Stimulated activated CD8-positive, alpha-beta memory T cell treated with anti-CD3 and anti-CD28 coated beads, Interleukin-12 subunit alpha, Interleukin-12 subunit beta, amount 100 ng/mL, for 4 hours (primary cell): ENCODE data around the gene FOXJ3.
"Not testable (repeated sequence)": the region's sequence is repeated elsewhere in the genome, so short reads cannot be mapped to it uniquely, and the experiment has no call there.

Experiments
- DNase-seq: peaks from one replicate; pipeline ENCODE4 v3.0.0-alpha.2; 2020; ENCODE audit warnings: low read depth

Gene FOXJ3

DNA sequence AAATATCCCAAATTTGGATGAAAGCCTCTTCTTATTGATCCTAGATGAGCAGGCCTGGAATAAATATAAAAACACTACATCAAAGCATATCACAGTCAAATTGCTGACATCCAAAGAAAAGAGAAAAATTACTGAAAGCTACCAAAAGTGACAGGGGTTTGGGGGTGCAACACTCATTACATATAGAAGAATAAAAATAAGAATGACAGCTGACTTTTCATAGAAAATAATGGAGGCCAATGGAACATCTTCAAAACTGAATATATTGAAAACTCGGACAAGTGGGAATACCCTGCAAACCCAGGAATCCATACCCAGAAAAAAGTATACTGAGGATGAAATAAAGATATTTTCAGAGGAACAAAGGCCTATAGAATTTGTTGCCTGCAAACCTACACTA, 84.0 kb downstream of the FOXJ3 start:
- DNase-seq: no peak

DNA sequence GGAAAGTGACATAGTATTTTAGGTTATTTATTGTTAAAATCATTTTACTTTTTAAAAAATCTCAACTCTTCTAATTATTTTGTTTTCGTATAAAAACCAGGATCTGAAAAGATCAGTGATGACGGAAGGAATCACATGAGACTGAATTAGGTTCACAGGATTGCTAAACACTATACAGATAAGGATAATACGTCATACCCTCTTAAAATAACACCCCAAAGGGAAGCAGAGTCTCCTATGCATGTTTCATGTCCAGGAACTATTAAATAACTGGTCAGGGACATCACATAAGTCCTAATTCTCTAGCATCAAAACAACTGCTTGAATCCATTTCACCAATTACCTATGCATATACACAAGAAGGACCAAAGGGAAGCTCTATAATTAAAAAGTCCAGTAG, 84.9 kb downstream of the FOXJ3 start:
- DNase-seq: no peak

DNA sequence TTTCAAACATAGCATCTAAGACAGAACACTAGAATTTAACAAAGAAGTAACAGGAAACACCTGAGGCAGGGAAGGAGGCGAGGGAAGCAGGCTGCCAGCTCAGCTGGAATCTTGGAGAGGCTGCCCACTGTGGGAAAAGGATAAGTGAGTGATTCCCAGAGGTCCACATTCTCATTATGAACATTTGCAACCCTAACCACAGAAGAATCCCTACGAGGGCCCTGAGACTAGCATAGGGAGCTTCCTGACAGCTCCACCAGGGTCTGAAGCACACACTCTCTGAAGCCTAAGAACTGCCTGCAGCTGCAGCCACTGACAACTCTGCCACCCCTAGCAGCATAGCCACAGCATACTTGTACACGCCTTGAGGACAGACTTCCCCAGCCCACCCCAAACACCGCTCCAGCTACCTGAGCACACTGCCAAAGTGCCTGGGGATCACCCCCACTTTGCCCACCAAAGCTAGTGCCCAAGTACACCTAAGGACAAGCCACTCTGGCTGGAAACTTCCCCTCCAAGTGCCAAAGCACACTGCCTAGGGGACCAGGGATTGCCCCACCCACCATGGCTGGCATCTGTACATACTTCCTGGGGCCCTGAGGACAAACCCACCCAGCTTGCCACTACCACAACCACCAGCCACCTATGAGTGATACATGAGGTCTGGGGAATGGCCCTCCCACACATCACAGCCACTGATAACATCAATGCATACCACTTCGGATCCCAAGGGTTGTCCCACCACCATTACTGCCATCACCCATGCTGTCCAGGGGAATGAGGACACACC, 93.9 kb downstream of the FOXJ3 start:
- no peak for DNase-seq

DNA sequence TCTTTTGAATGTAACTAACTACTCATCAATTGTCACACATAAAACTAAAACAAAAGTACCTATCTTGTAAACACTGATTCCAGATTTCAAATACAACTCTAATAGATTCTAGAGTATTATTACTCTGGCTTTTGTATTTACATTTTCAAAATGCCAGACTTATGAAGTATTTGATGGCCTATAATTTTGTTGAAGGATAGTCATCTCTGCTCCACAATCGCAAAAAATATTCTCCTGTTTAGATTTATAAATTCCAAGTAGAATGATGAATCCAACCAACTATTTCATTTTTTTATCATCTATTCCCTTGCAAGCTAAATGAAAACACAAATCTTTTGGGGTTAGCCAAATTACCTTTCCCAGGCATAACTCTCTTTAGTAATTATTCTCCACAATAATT, 95.5 kb downstream of the FOXJ3 start:
- no peak for DNase-seq

DNA sequence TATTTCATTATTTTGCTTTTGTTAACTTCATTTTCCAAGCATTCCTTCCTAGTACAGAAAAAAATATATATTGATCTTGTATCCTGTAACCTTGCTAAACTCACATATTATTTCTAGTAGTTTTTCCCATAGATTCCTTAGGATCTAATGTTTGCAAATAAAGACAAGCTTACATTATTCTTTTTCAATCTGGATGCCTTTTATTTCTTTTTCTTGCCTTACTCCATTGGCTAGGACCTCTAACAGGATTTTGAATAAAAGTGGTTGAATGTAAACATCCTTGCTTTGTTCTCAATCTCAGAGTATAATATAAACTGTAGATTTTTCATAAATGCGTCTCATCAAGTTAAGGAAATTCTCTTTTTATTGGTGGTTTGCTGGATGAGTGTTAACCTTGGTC, 96.0 kb downstream of the FOXJ3 start:
- no peak for DNase-seq

DNA sequence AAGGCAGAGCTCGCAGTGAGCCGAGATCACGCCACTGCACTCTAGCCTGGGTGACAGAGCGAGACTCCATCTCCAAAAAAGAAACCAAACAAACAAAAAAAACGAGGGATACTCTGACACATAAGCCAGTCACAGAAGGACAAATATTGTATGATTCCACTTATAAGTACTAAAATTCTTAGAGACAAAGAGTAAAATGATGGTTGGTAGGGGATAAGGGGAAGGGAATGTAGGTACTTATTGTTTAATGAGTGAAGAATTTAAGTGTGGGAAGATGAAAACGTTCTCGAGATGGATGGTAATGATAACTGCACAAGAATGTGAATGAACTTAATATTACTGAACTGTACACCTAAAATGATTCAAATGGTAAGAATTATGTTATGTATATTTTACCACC, 103.8 kb downstream of the FOXJ3 start:
- DNase-seq: no peak

DNA sequence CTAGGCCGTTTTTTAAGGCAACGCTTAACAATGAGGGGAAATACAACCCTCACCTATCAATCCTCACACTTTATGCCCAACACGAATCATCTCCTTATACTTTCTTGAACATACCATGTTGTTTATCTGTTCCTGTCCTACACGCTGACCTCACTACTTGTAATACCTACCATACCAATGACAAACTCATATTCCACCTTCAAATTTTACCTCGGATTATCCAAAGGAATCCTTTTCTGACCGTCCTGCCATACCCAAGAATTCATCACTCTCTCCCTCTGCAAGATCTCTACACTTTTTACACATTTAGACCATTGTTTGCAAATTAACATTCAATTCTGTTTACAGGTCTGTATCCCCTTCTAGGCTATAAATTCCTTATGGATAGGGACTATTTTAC, 106.1 kb downstream of the FOXJ3 start:
- no peak for DNase-seq

DNA sequence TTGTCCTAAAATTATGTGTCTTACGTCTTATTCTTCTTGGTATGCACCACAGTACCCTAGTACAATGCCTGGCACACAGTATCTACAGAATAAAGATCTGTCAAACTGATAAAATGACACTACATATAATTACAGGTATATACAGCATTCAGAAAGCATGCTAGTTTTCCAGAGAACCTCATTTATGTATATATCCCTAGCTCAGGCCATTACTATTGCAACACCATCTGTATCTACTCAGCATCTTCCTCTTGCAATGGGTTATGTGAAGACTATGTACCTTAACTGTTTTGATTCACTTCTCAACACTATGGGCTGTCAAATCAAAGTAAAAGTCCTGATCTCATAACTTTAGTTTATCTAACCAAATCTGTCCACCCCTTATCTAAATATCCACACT, 112.0 kb downstream of the FOXJ3 start:
- DNase-seq: no peak

DNA sequence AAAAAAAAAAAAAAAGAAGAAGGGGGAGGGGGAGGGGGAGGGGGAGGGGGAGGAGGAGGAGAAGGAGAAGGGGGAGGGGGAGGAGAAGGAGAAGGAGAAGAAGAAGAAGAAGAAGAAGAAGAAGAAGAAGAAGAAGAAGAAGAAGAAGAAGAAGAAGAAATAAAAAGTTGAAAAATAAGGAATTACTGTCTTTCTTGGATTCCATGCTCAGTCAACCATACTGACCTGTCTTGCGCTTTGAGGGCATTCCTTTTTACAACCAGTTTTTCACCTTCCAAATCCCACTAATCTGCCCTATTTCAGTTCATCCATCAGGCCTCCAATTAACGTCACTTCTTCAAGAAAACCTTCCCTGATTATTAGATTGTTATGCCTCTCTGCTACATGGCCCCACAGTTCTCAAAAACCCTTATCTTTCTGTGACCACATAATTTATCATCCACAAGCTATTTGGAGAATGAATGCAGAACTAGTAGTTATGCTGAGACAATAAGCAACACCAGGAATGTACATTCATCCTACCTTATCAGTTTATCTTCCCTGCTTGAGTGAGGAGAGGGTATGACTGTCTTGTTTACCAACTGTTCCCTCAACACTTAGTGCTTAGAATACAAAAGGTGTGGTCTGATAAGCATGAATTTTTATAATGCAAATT, 113.0 kb downstream of the FOXJ3 start:
- no peak for DNase-seq

DNA sequence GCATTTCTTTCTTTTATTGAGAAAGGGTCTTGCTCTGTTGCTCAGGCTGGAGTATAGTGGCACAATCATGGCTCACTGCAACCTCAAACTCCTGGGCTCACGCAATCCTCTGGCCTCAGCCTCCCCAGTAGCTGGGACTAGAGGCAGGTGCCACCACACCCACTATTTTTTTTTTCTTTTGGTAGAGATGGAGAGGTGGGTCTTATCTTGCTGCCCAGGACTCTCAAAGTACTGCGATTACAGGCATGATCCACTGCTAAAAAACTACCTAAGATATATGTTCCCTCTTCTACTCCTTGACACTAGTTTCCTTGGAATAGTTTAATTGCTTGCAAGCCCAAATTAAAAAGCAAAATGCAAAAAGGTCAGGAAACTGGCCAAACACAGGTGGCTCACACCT, 113.6 kb downstream of the FOXJ3 start:
- no peak for DNase-seq

DNA sequence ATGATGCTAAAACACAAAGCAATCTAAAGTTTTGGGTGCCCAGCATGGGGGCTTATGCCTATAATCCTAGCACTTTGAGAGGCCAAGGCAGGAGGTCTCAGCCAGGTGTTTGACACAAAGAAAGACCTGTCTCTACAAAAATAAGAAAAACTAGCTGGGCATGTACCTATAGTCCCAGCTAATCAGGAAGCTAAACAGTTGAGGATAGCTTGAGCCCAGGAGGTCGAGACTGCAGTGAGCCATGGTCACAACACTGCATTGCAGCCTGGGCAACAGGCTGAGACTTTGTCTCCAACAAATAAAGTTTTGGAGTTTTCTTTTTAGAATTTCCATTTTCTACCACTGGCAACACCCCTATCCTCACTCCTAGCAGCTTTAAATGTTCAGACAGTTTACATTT, 115.4 kb downstream of the FOXJ3 start:
- no peak for DNase-seq

DNA sequence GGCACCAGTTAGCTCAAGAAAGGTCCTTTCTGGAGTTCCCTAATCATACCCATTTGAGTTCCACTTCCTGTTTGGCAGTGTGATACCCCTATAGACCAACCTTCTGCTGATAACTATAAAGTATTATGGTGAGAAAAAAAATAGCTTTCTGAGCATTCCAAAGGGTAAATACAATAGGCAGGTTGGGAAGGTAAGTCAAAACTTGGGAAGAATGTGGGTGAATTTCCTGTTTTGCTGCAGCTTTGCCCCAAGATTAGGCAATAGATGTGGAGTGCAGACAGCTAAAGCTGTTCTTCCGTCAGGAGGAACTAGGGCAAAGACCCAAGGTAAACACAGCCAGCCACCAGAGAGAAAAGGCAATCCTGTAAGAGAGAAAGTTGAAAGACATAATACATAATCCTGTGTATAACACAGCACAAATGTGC, 120.6 kb downstream of the FOXJ3 start:
- no peak for DNase-seq

DNA sequence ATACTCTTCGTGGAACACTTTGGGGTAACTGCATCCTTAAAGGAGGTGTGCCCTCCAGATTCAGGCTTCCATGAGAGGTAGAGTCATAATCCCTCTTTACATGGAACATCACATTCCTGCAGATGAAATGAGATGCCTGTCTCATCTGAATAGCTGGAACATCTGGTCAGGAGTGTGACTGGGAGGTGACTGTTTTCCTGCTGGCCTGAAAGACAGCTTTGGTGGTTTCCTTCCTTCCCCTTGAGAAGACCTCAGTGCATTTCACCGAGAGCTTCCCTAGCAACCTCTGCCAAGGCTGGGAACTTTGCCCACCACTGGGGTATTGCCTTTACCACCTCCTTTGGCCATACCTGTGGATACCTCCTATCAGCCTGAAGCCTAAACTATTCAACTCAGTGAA, 123.8 kb downstream of the FOXJ3 start:
- DNase-seq: no peak

DNA sequence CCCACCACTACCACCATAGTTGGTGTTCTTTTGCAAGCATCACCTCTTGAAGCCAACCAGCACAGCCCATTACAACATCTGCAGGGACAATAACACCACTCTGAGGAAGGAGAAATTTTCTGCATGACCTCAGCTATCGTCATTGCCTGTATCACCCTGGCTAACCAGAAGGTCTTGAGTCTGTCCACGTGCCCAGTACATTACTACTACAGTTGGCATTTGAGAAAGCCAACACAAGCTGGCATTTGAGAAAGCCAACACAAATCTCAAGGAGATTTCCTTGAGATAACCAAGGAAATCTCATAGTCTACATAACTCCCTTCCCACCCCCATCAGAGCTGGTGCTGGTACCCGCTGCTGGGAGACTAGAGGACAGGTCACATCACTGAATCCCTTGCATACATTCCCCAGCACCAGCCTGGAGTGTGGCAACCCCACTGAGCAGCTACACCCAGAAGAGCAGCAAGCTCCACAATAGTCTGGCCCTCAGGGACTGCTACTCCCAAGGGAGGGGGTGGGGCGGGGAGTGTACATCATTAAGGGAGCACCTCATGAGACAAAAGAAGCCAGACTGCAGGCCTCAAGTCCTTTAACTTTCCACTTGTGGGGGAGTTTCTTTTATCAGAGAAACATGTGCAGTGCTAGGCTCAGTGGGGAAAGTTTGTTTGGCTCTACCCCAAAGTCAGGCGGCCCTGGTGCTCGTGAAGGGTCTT, 124.5 kb downstream of the FOXJ3 start:
- DNase-seq: no peak

DNA sequence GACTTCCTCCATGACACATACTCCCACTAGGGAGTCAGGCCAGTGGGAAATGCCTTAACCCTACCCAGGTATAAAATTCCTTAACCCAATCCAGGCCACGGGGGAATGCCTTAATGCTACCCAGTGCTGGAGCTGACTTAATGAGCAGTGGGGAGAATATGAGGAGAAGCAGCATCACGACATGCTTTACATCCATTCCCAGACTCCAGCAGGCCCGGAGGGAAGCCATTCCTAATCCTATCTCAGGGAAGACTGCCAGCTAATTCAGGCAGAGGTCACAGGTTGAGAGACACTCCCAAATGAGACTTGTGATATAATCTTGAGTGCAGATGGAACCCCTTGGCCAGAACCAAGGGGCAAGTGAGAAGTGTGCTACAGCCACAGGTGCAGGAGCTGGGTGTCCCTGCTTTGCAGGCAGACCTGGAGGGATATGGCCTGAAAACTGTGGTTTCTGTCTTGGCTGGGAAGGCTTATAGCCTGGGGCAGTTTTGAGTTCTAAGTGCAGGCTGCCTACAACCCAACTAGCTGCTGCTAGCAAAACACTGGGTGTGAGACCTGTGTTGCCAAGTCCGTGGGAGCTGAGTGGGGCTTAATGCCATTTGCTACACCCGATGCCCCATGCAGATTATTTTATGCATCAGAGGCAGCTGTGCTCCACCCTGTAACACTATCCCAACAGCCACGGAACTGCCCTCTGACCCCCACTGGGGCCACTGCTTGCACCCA, 125.3 kb downstream of the FOXJ3 start:
- DNase-seq: no peak

DNA sequence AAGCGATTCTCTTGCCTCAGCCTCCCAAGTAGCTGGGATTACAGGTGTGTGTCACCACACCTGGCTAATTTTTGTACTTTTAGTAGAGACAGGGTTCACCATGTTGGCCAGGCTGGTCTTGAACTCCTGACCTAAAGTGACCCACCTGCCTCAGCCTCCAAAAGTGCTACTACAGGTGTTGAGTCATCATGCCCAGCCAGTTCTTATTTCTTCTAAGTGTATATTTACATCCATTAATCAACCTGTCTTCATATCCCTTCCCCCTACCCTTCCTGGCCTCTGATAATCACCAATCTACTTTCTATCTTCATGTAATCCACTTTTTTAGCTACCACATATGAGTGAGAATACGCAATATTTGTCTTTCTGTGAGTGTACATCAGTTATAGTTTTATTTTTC, 128.1 kb downstream of the FOXJ3 start:
- DNase-seq: not testable (repeated sequence)

DNA sequence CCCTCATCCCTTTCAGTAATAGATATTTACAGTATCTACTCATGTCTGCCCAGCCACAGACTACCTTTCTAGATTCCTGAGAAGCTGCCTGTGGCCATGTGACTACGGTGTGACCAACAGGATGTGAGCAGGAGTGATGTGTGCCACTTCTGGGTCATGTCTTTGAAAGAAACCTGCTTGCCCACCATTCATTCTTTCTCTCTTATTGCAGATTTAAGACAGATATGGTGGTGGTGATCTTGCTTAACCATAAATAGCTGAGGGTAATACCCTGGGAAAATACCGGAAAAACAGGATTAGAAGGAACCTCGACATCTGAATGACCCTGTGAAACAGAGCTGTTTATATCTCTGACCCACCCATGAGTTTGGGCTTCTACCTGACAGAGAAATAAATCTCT, 128.9 kb downstream of the FOXJ3 start:
- no peak for DNase-seq

DNA sequence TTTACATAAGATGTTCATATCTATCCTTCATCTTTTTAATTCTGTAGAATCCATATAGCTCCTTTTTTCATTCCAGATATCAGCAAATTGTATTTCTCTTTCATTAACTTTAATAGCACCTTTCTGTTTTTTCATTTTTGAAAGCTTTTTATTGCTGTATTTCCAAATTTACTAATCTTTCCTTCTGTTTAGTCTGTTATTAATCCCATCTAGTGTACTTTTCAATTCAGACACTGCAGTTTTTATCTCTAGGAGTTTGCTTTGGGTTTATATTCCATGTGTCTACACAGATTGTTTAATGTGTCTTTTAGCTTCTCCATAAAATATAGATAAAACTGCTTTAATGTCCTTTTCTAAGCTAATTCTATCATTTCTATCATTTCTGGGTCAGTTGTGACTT, 133.0 kb downstream of the FOXJ3 start:
- no peak for DNase-seq

DNA sequence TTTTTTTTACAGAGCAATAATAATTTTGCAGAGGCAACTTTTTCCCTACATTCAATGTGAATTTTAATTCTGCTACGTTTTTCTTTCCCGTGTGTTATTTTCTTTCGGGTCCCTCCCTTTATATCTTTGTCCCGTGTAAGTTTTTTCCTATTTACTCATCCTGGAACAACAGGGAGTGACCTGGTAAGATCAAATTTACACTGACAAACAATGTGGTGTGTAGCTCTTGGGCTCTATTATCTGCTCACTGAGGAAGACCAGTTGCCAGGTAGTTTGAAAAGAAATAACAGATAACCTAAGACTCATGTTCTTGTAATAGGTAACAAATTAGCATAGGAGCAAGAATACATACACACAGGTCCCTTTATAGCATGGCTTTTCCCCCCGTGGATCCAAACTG, 136.8 kb downstream of the FOXJ3 start:
- DNase-seq: no peak

DNA sequence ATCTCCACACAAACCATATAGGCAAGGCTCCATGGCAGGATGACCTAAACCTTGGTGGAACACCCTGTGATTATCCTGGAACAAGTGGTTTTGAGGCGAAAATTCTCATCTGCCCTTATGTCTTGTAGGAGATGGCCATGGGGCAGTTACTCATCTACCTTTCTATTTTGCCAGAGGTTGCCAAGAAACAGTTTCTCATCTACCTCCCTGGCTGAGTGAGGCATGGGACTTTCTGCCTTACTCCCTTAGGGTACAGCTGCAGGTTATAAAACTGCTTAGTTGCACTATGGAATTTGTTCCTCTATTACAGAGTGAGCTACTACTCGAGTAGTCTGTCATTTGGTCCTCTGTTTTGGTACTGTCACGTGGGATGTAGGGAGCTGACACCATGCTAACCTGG, 139.2 kb downstream of the FOXJ3 start:
- no peak for DNase-seq

DNA sequence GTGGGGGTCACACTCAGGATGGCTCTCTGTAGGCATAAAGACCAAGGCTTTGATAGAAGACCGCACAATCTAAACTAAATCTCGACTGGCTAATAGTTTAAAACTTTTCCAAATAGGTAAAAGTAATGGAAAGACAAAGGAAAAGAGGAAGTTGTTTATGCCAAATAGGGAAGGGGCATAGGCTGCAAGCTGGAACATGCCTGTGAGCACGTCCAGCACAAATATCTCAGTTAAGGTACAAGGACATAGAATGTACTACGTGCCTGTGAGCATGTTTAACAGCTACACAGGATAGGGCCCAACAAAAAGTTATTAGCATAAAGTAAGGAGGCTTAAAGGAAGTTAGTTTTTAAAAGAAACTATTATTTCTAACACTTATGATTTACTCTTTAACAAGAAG, 142.9 kb downstream of the FOXJ3 start:
- DNase-seq: no peak

DNA sequence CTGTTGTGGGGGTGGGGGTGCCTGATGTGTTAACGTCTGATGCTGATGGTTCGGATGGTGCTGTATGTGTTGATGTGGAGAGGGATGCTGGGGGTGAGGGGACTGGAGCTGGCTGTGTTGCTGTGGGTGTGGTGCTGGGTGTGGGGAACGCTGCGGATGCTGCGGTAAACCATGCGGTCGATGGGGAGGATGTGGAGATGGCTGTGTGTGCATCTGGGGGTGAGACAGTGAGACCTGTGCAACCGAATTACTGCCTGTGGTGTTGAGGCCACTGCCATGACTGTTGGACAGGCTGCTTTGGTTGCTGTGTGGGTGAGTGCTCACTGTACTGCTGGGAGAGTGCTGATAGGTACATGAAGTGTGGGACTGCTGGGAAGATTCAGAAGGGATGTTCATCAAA, 143.7 kb downstream of the FOXJ3 start:
- DNase-seq: no peak
